T-helper 2 cell (primary cell): ENCODE data around the gene PTTG1IP.

Experiments used
- DNase-seq, 5 experiments: peaks; one replicate each; pipeline versions ENCODE4 v3.0.0 to v3.0.0-alpha.2; 2012 to 2022

PTTG1IP gene

DNA sequence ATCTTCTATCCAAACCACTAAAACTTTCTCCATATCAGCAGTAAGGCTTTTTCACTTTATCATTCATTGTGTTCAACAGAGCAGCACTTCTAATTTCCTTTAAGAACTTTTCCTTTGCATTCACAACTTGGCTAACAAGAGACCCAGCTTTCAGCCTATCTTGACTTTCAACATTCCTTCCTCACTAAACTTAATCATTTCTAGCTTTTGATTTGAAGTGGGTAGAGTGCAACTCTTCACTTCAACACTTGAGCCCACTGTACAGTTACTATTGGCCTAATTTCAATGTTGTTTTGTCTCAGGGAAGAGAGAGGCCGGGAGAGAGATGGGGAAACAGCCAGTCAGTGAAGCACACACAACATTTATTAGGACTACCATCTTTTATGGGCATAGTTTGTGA, 73.8 kb downstream of the PTTG1IP start:
- DNase-seq, result no peak
